Measurements from ENCODE around the gene PAFAH1B2.

- TF ChIP-seq EP300 (IDR thresholded peaks at IDR 0.05), result no peak
- no peak for TF ChIP-seq CTCF (IDR thresholded peaks at IDR 0.05)
- no peak for TF ChIP-seq POLR2AphosphoS5 (IDR thresholded peaks at IDR 0.05)
These were observed 54.5 kb downstream of the PAFAH1B2 start for GRCh38 chr11:117198613-117199012.
